Mesenchymal stem cell (in vitro differentiated cells and primary cell): ENCODE results near the gene FHOD1.

Source experiments
- DNase-seq: peaks from one replicate; pipeline ENCODE4 v3.0.0-alpha.2; 2013
- H2AFZ ChIP-seq: one replicate; pipeline ENCODE4 v1.6.1; 2013; ENCODE audit warnings: low read depth, mild to moderate bottlenecking, control low read depth, inconsistent platforms, low read length, moderate library complexity
- H2AK5ac ChIP-seq: 2 replicates; pipeline ENCODE4 v1.6.1; 2013; ENCODE audit warnings: low read length, moderate library complexity, mild to moderate bottlenecking, inconsistent platforms; ENCODE audit not compliant: severe bottlenecking
- H2BK120ac ChIP-seq: one replicate; pipeline ENCODE4 v1.6.1; 2013; ENCODE audit warnings: low read depth, mild to moderate bottlenecking, inconsistent platforms, low read length, moderate library complexity
- H2BK12ac ChIP-seq, 2 experiments: one replicate each; pipeline ENCODE4 v1.6.1; 2013; ENCODE audit warnings: inconsistent platforms in 2 of 2, low read length in 2 of 2, mild to moderate bottlenecking in 2 of 2, moderate library complexity in 2 of 2, control low read depth in 1 of 2
- H2BK15ac ChIP-seq: one replicate; pipeline ENCODE4 v1.6.1; 2013; ENCODE audit warnings: mild to moderate bottlenecking, low read depth, inconsistent platforms; ENCODE audit not compliant: poor library complexity, severe bottlenecking
- H2BK5ac ChIP-seq: 2 replicates; pipeline ENCODE4 v1.6.1; 2013; ENCODE audit warnings: low read depth, mild to moderate bottlenecking, low read length, control low read depth, inconsistent platforms; ENCODE audit not compliant: poor library complexity, severe bottlenecking
- H3K14ac ChIP-seq, 2 experiments: one replicate each; pipeline ENCODE4 v1.6.1; 2013; ENCODE audit warnings: inconsistent platforms in 2 of 2, low read length in 2 of 2, control low read depth in 1 of 2, mild to moderate bottlenecking in 1 of 2, moderate library complexity in 1 of 2
- H3K18ac ChIP-seq, 2 experiments: one replicate each; pipeline ENCODE4 v1.6.1; 2013; ENCODE audit warnings: inconsistent platforms in 2 of 2, low read length in 2 of 2, control low read depth in 1 of 2, low read depth in 1 of 2, mild to moderate bottlenecking in 1 of 2
- H3K23ac ChIP-seq, 2 experiments: one replicate each; pipeline ENCODE4 v1.6.1; 2013; ENCODE audit warnings: inconsistent platforms in 2 of 2, low read length in 2 of 2, mild to moderate bottlenecking in 2 of 2, moderate library complexity in 2 of 2, control low read depth in 1 of 2
- H3K27ac ChIP-seq: 2 replicates; pipeline ENCODE4 v1.5.1; 2013; ENCODE audit warnings: mild to moderate bottlenecking, moderate library complexity, low read length, control low read depth, inconsistent platforms; ENCODE audit not compliant: poor library complexity, severe bottlenecking
- H3K27me3 ChIP-seq, 2 experiments: 2 replicates each; pipeline versions ENCODE4 v1.6.1 to v1.7.0; 2013; ENCODE audit warnings: low read length in 2 of 2, mild to moderate bottlenecking in 2 of 2, moderate library complexity in 2 of 2, control low read depth in 1 of 2, inconsistent platforms in 1 of 2; ENCODE audit not compliant: control insufficient read depth in 1 of 2, insufficient read depth in 1 of 2
- H3K36me3 ChIP-seq, 2 experiments: 2 replicates each; pipeline versions ENCODE4 v1.6.1 to v1.7.0; 2013; ENCODE audit warnings: low read length in 2 of 2, control low read depth in 1 of 2, inconsistent platforms in 1 of 2, low read depth in 1 of 2, mild to moderate bottlenecking in 1 of 2; ENCODE audit not compliant: insufficient read depth in 2 of 2, control insufficient read depth in 1 of 2
- H3K4ac ChIP-seq, 2 experiments: one replicate each; pipeline ENCODE4 v1.6.1; 2013; ENCODE audit warnings: inconsistent platforms in 2 of 2, low read length in 2 of 2, mild to moderate bottlenecking in 2 of 2, moderate library complexity in 2 of 2, control low read depth in 1 of 2, low read depth in 1 of 2
- H3K4me1 ChIP-seq: 2 replicates; pipeline ENCODE4 v1.6.1; 2013; ENCODE audit warnings: low read depth, low read length, control low read depth; ENCODE audit not compliant: control insufficient read depth, insufficient read depth
- H3K4me2 ChIP-seq: 2 replicates; pipeline ENCODE4 v1.6.1; 2013; ENCODE audit warnings: low read length, mild to moderate bottlenecking, inconsistent platforms; ENCODE audit not compliant: poor library complexity, severe bottlenecking
- H3K4me3 ChIP-seq, 2 experiments: 2 replicates each; pipeline versions ENCODE4 v1.5.1 to v1.7.0; 2013; ENCODE audit warnings: low read length in 2 of 2, mild to moderate bottlenecking in 2 of 2, control low read depth in 1 of 2, low read depth in 1 of 2; ENCODE audit not compliant: insufficient read depth in 1 of 2
- H3K79me1 ChIP-seq: replicated peaks from 2 replicates; pipeline ENCODE4 v1.6.1; 2013; ENCODE audit warnings: mild to moderate bottlenecking, control low read depth, low read length, inconsistent platforms; ENCODE audit not compliant: poor library complexity, severe bottlenecking
- H3K9ac ChIP-seq: 2 replicates; pipeline ENCODE4 v1.7.0; 2013; ENCODE audit warnings: mild to moderate bottlenecking, low read length, moderate library complexity
- H3K9me3 ChIP-seq: 2 replicates; pipeline ENCODE4 v1.7.0; 2013; ENCODE audit warnings: mild to moderate bottlenecking, low read length; ENCODE audit not compliant: control insufficient read depth
- H4K8ac ChIP-seq: one replicate; pipeline ENCODE4 v1.6.1; 2013; ENCODE audit warnings: inconsistent platforms, mild to moderate bottlenecking, low read length, moderate library complexity
- H4K91ac ChIP-seq: one replicate; pipeline ENCODE4 v1.6.1; 2013; ENCODE audit warnings: mild to moderate bottlenecking, low read length, inconsistent platforms
- WGBS: methylation state at CpG from one replicate; pipeline ENCODE4 v1.1.7; 2013; ENCODE audit warnings: mixed read lengths; 5-methylcytosine and 5-hydroxymethylcytosine counted together

The FHOD1 gene

GRCh38 chr16:67184995-67185650 lies 62.2 kb downstream of the FHOD1 start:
- Histone ChIP-seq H3K36me3 (peaks cover 0 to 6% of the 10 kb centered on the region in 2 experiments), H3K18ac (no peak overlapping the region), H2BK12ac (no peak overlapping the region), H3K79me1 (peaks cover 16% of the 10 kb centered on the region), H2AFZ (no peak overlapping the region), H2BK5ac (no peak overlapping the region), H3K4me1 (peaks cover 28% of the 10 kb centered on the region), H3K9me3 (no peaks in the 10 kb centered on the region), H3K27ac (no peak overlapping the region), H3K4ac (no peak overlapping the region), H2BK120ac (no peak overlapping the region), H3K4me3 (peak overlapping the region in 1 of 2 experiments; percentile 82), H3K4me2 (no peak overlapping the region), H4K8ac (no peak overlapping the region), H2AK5ac (no peak overlapping the region), H3K23ac (peak overlapping the region in 1 of 2 experiments; percentile 2), H2BK15ac (no peak overlapping the region), H3K9ac (peak overlapping the region; percentile 31), H4K91ac (no peak overlapping the region), H3K27me3 (no peaks in the 10 kb centered on the region), H3K14ac (no peak overlapping the region)
- DNase-seq, result peak; percentile 93
- WGBS, result 23% methylated on average over 43 of the region's 43 CpGs

GRCh38 chr16:67184453-67184994 lies 62.8 kb downstream of the FHOD1 start:
- Histone ChIP-seq H2BK12ac (no peak overlapping the region), H3K18ac (peak overlapping the region in 1 of 2 experiments; percentile 54), H3K14ac (peak overlapping the region in 1 of 2 experiments; percentile 38), H3K23ac (peak overlapping the region in 1 of 2 experiments; percentile 2), H3K4me2 (peak overlapping the region; percentile 99), H3K36me3 (peaks cover 0 to 12% of the 10 kb centered on the region in 2 experiments), H2BK15ac (no peak overlapping the region), H3K4ac (no peak overlapping the region), H3K79me1 (peaks cover 21% of the 10 kb centered on the region), H4K91ac (peak overlapping the region; percentile 10), H3K27ac (no peak overlapping the region), H4K8ac (no peak overlapping the region), H2AK5ac (no peak overlapping the region), H3K4me1 (peaks cover 29% of the 10 kb centered on the region), H2BK5ac (no peak overlapping the region), H2AFZ (peak overlapping the region; percentile 83), H3K27me3 (no peaks in the 10 kb centered on the region), H3K9me3 (no peaks in the 10 kb centered on the region), H3K4me3 (peak overlapping the region; percentile 82 to 89), H2BK120ac (no peak overlapping the region), H3K9ac (peak overlapping the region; percentile 89)
- no peak for DNase-seq
- WGBS, result 16% methylated on average over 42 of the region's 59 CpGs

GRCh38 chr16:67183627-67184452 lies 63.4 kb downstream of the FHOD1 start, which contains the start of gene MATCAP1:
MATCAP1 (minus strand) TSS chr16:67183963; CDS start chr16:67180610, 3,353 bp downstream.
- Histone ChIP-seq H2BK120ac (peak within 1 kb of the TSS; percentile 78), H2AFZ (peak within 1 kb of the TSS; percentile 83), H2BK15ac (peak within 1 kb of the TSS; percentile 97), H4K91ac (peak within 1 kb of the TSS; percentile 97), H3K4me2 (peak within 1 kb of the TSS; percentile 99), H3K4me1 (peaks cover 31% of the 10 kb centered on the region), H3K14ac (peak within 1 kb of the TSS in 1 of 2 experiments; percentile 91), H3K4ac (peak within 1 kb of the TSS; percentile 75 to 92), H2AK5ac (no peak within 1 kb of the TSS), H2BK12ac (peak within 1 kb of the TSS in 1 of 2 experiments; percentile 80), H2BK5ac (peak within 1 kb of the TSS; percentile 74), H3K27me3 (no peaks in the 10 kb centered on the region), H3K4me3 (peak within 1 kb of the TSS; percentile 82 to 89), H3K18ac (peak within 1 kb of the TSS; percentile 94 to 97), H3K23ac (peak within 1 kb of the TSS in 1 of 2 experiments; percentile 2), H3K36me3 (peaks cover 0 to 15% of the 10 kb centered on the region in 2 experiments), H3K79me1 (peaks cover 24% of the 10 kb centered on the region), H3K27ac (no peak within 1 kb of the TSS), H4K8ac (peak within 1 kb of the TSS; percentile 95), H3K9me3 (no peaks in the 10 kb centered on the region), H3K9ac (peak within 1 kb of the TSS; percentile 89)
- WGBS, result under 1% methylated on average over 74 of the region's 77 CpGs
- DNase-seq, result peak; percentile 99

GRCh38 chr16:67183284-67183626 lies 64.0 kb downstream of the FHOD1 start:
- H3K4ac ChIP-seq, result peak overlapping the region in 1 of 2 experiments; percentile 19
- H3K27me3 ChIP-seq, result no peaks in the 10 kb centered on the region
- H3K18ac ChIP-seq, result no peak overlapping the region
- H4K8ac ChIP-seq, result no peak overlapping the region
- peak overlapping the region; percentile 50 to 82 for H3K4me3 ChIP-seq
- H3K79me1 ChIP-seq, result peaks cover 24% of the 10 kb centered on the region
- H3K14ac ChIP-seq, result no peak overlapping the region
- no peak overlapping the region for H2BK12ac ChIP-seq
- no peak overlapping the region for H3K27ac ChIP-seq
- H3K9ac ChIP-seq, result peak overlapping the region; percentile 89
- H3K36me3 ChIP-seq, result peaks cover 0 to 15% of the 10 kb centered on the region in 2 experiments
- no peak overlapping the region for H3K23ac ChIP-seq
- H2BK5ac ChIP-seq, result no peak overlapping the region
- no peak overlapping the region for H4K91ac ChIP-seq
- WGBS, result 4% methylated on average over 11 of the region's 11 CpGs
- no peak for DNase-seq
- no peaks in the 10 kb centered on the region for H3K9me3 ChIP-seq
- peaks cover 35% of the 10 kb centered on the region for H3K4me1 ChIP-seq
- H2BK15ac ChIP-seq, result peak overlapping the region; percentile 8
- H3K4me2 ChIP-seq, result peak overlapping the region; percentile 64
- H2AK5ac ChIP-seq, result no peak overlapping the region
- no peak overlapping the region for H2BK120ac ChIP-seq
- H2AFZ ChIP-seq, result no peak overlapping the region
